GM19438 (cell line): Measurements from ENCODE around the gene ZNF761.
"Not testable (repeated sequence)": the region's sequence is repeated elsewhere in the genome, so short reads cannot be mapped to it uniquely, and the experiment has no call there.

ENCODE experiments used
- ATAC-seq: cut with Tn5 transposase; IDR thresholded peaks from one replicate; pipeline ENCODE4 v1.9.1; 2021; ENCODE audit warnings: low read depth; ENCODE audit not compliant: unreplicated experiment

The ZNF761 gene

DNA sequence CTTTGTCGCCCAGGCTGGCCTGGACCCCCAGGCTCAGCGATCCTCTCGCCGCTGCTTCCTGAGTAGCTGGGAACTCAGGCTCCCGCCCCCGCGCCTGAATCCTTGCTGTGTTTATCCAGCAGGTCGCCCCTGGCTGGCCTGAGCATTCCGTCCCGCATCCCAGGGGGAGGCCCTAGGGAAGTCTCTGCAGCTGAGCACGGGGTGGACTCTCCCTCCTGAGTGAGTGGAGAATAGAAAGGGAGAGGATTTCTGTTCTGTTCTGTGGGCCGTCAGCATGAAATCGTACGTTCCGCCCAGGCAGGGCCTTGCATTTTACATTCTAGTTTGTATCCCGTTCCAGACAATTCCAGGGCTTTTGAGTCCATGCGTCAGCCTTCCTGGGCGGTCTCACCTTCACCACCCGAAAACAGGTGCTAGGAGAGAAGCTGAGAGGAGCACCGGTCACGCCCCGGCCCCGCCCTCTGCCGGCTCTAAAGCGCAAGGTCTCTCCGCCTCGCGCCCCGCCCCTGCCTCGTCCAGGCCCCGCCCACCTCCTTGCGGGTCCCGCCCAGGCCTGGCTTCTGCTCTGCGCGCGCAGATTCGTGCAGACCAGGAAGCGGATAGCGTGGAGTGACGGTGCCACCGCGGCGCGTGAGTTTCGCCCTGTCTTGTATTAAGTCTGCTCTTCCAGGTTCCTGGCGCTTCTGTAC lies at the start of gene ZNF761:
Gene ZNF761 (plus strand): TSS at position 586 of the 689 bp plus-strand sequence. CDS start 15,285 bp downstream, outside the sequence.
- ATAC-seq = peak; percentile 97

- no peak for ATAC-seq
Observed at GRCh38 chr19:53388168-53388567, 43.6 kb upstream of the ZNF761 start.

DNA sequence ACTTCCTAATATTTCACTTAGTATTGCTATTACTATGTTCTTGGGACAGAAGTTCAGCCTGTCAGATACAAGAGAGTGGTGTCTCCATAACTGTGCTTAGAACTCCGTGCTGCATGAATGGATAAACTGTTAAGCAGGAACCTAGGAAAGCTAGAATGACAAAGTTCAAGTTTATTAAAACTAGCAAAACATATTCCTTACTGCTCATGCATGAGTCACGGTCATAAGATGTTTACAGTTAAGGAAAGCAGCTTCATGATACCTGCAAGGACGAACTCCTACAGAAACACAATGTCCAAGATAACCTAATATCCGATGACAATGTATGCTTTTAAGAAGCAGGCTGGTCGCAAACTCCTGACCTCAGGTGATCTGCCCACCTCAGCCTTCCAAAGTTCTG lies 42.9 kb upstream of the ZNF761 start:
- ATAC-seq = no peak

GRCh38 chr19:53389571-53389970 lies 42.2 kb upstream of the ZNF761 start:
- no peak for ATAC-seq

- ATAC-seq = no peak
Observed at GRCh38 chr19:53389978-53390377, 41.8 kb upstream of the ZNF761 start.

DNA sequence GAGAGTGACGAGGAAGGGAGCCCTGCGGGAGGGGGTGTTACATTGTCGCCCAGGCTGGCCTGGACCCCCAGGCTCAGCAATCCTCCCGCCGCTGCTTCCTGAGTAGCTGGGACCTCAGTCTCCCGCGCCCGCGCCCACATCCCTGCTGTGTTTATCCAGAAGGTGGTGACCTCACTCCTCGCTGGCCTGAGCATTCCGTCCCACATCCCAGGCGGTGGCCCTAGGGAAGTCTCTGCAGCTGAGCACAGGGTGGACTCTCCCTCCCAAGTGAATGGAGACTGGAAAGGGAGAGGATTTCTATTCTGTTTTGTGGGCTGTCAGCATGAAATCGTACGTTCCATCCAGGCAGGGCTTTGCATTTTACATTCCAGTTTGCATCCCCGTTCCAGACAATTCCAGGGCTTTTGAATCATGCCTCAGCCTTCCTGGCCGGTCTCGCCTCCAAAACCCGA lies 37.2 kb upstream of the ZNF761 start:
- peak; percentile 9 for ATAC-seq

- peak; percentile 86 for ATAC-seq
Observed at GRCh38 chr19:53394974-53395839, 36.6 kb upstream of the ZNF761 start, which contains the start of gene ZNF765. ZNF765 (plus strand) TSS chr19:53395149; CDS start chr19:53398016, 2,867 bp downstream.

- ATAC-seq = not testable (repeated sequence)
Observed at GRCh38 chr19:53395840-53396524, 35.8 kb upstream of the ZNF761 start.

DNA sequence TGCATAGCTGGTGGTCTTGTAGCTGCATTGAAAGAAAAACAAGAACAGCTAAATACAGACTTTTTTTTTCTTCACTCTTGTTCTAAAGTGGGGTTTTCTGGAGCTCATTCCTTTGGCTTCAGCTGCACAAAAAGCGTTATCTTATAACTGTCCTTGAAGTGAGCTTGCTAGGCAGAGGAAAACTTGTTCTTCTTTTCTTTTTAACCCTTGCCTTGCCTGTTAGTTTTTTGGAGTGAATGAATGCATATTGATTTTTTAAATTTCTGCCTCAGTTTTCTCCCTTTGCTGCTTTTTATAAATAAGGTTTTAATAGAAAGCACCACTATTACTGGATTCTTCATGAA lies 35.3 kb upstream of the ZNF761 start:
- no peak for ATAC-seq

GRCh38 chr19:53397918-53398317 lies 33.9 kb upstream of the ZNF761 start:
- not testable (repeated sequence) for ATAC-seq

GRCh38 chr19:53409505-53410204 lies 22.1 kb upstream of the ZNF761 start:
- ATAC-seq = no peak

- ATAC-seq = not testable (repeated sequence)
Observed at GRCh38 chr19:53420520-53421315, 11.1 kb upstream of the ZNF761 start.

- no peak for ATAC-seq
Observed at GRCh38 chr19:53422551-53422950, 9.2 kb upstream of the ZNF761 start.

DNA sequence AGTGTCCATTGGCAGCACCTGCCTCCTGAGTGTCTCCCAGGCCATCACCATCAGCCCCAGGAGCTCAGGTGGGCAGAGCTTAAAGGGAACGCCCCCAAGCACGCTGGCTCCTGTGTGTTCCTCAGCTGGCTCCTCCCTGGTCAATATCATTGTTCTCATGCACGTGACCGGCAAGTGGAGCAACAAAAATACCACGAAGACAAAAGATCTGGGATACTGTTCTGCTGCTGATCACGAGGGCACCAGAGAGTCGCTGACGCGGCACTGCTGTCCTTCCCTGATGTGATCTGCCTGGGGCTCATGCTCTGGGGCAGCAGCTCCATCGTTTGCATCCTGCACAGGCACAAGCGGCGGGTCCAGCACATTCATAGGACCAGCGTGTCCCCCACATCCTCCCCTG lies 8.7 kb upstream of the ZNF761 start:
- ATAC-seq = not testable (repeated sequence)

DNA sequence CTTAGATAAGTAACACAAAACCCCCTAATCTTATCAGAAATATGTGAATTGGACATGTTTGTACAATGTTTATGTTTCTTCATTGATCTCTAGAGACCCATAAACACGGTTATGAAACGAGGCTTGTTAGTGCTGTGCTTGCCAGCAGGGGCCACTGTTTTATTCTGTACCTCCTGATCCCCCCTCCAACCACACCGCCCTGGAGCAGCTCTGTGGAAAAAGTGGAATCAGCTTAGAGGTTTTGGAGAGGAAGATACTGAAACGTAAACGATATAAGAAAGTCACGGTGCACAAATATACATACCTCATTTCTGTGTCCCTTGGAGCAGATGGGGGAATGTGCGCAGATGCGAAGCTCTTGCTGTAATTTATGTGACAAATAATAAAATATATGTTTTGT lies 8.1 kb upstream of the ZNF761 start:
- ATAC-seq = not testable (repeated sequence)

GRCh38 chr19:53424968-53425597 lies 6.7 kb upstream of the ZNF761 start:
- no peak for ATAC-seq

DNA sequence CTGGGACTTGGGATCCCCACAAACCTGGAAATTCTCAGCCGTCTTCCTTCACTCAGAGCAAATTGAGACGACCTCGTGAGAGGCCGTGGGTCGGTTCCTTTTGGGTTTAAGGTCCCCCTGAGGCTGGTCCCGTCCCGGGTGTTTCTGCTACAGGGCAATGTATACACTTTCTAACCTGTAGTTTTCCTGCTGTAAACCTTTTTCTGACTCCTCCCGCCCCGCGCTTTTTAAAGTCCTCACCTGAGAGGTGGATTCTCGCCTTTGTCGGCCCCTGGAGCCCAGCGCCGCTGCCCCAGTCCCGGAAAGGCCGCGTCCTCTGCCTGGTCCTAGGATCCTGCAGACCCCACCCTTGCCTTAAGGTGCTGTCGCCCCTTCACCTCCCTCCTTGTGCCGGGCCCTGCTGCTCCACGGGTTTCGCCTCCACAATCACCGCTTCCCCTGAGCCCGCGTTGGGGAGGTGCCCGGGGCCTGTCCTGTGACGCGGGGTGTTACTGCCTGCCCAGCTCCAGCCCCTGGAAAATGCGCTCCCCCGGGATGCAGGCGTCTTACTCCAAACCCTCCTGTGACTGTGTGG lies 391 bp downstream of the ZNF761 start:
- peak; percentile 19 for ATAC-seq

DNA sequence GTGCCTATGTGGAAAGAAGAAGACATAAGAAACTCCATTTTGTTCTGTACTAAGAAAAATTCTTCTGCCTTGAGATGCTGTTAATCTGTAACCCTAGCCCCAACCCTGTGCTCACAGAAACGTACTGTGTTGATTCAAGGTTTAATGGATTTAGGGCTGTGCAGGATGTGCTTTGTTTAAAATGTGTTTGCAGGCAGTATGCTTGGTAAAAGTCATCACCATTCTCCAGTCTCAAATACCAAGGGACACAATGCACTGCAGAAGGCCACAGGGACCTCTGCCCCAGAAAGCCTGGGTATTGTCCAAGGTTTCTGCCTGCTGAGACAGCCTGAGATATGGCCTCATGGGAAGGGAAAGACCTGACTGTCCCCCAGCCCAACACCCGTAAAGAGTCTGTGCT lies 12.0 kb downstream of the ZNF761 start:
- not testable (repeated sequence) for ATAC-seq

GRCh38 chr19:53447196-53447595 lies 15.4 kb downstream of the ZNF761 start:
- not testable (repeated sequence) for ATAC-seq
